Measurements from ENCODE around the gene RAET1G. TPM values are rescaled to one million over a fixed set of nuclear protein-coding genes. Genes with fewer than 3 reads are reported as not detected.
"Not testable (repeated sequence)": the region's sequence is repeated elsewhere in the genome, so short reads cannot be mapped to it uniquely, and the experiment has no call there.

Gene RAET1G
- polyA plus RNA-seq, 1 experiment = 3.0 TPM

DNA sequence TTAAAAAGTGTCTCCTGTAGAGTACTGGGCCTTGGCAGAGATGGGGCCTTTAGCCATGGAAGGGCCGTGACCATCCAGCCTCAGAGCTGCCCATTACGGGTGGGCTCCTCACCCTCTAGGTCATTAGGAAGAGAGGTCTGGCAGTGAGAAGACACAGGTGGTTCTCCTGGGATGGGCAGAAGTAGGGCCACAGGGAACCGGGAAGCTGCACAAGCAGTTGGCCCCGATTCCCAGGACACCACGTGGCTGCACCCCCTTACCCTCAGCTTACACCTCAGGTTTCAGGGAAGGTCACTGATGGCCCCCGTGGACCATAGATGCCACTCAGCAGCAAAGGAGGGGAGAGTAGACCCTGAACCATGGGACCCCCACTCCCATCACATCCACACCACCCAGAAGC is 1.6 kb downstream of the RAET1G start:
- Histone ChIP-seq H3K9me3 (ENCODE audit: control insufficient read depth, insufficient read depth, low read length) (no peaks in the 10 kb centered on the region; the same call in 1 of the 2 replicates), H3K27me3 (ENCODE audit: control insufficient read depth, insufficient read depth, low read length) (peaks cover 9% of the 10 kb centered on the region), H3K4me3 (ENCODE audit: low read depth, low read length) (no peak overlapping the region), H3K27ac (ENCODE audit: low read depth, low read length) (no peak overlapping the region)
- TF ChIP-seq, protein P1, sequence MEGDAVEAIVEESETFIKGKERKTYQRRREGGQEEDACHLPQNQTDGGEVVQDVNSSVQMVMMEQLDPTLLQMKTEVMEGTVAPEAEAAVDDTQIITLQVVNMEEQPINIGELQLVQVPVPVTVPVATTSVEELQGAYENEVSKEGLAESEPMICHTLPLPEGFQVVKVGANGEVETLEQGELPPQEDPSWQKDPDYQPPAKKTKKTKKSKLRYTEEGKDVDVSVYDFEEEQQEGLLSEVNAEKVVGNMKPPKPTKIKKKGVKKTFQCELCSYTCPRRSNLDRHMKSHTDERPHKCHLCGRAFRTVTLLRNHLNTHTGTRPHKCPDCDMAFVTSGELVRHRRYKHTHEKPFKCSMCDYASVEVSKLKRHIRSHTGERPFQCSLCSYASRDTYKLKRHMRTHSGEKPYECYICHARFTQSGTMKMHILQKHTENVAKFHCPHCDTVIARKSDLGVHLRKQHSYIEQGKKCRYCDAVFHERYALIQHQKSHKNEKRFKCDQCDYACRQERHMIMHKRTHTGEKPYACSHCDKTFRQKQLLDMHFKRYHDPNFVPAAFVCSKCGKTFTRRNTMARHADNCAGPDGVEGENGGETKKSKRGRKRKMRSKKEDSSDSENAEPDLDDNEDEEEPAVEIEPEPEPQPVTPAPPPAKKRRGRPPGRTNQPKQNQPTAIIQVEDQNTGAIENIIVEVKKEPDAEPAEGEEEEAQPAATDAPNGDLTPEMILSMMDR (IDR thresholded peaks at IDR 0.05; ENCODE audit: low read depth, low read length) = no peak
- POLR2A ChIA-PET = no interaction called here
- CTCF ChIA-PET = interaction anchor here (1.0 kb wide), 1 partner anchor 196 kb away, joined by 3 read pairs; no protein-coding TSS in a partner anchor
- no peak for DNase-seq (ENCODE audit: low read depth, low spot score)

DNA sequence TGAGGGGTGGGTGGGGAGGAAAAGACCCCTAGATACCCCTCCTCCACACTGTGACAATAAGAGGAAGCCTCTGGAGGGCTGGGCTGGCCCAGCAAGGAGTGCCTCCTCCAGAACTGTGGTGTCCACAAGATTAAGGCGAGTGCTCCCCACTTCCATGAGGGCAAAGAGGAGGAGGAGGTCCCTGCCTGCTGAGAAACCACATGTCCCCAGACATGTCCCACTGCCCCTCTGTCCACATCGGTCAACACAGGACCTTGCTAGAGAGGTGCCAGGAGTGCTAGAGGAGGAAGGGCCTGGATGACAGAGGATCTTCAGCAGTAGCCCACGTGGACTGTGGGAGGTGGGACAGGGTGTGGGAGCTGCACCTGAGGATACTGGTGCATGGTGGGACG is 3.1 kb downstream of the RAET1G start:
- Histone ChIP-seq H3K27ac (ENCODE audit: low read depth, low read length) (no peak overlapping the region), H3K9me3 (ENCODE audit: control insufficient read depth, insufficient read depth, low read length) (no peaks in the 10 kb centered on the region; the same call in 1 of the 2 replicates), H3K27me3 (ENCODE audit: control insufficient read depth, insufficient read depth, low read length) (peaks cover 9% of the 10 kb centered on the region), H3K4me3 (ENCODE audit: low read depth, low read length) (no peak overlapping the region)
- DNase-seq (ENCODE audit: low read depth, low spot score) = no peak
- ChIA-PET POLR2A (no interaction called here), CTCF (no interaction called here)
- TF ChIP-seq, protein P1 (IDR thresholded peaks at IDR 0.05; ENCODE audit: low read depth, low read length) = no peak

DNA sequence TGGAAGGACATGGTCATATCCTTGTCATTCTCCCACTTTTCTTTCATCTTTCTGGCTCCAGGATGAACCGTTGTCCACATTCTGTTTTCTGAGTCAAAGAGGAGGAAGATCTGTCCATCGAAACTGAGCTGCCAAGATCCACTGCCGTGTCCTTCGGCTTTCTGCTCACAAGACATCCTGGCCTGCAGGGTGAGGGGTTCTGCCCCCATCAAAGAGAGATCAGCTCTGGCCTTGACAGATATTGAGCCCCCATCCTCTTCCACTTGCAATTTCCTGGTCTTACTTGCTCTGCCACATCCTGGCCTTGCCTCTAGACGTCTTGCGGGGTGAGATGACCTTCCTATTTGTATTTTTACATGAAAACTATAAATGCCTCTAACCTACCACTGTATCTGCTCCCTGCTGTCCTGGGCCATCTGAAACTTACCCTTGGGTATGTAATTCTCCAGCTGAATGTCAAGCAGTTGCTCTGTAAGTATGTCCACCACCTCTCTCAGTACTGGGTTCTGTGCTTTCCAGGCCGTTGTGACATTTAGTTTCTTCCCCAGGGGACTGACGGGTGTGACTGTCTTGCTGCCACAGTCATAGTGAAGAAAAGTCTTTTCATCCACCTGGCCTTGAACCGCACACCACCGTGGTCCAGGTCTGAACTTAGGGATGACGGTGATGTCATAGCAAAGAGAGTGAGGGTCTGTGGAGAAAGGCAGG is 3.6 kb downstream of the RAET1G start:
- CTCF ChIA-PET; DNase-seq (ENCODE audit: low read depth, low spot score); H3K27me3 ChIP-seq (ENCODE audit: control insufficient read depth, insufficient read depth, low read length); POLR2A ChIA-PET; H3K4me3 ChIP-seq (ENCODE audit: low read depth, low read length); H3K9me3 ChIP-seq (ENCODE audit: control insufficient read depth, insufficient read depth, low read length); H3K27ac ChIP-seq (ENCODE audit: low read depth, low read length): not testable (repeated sequence)

DNA sequence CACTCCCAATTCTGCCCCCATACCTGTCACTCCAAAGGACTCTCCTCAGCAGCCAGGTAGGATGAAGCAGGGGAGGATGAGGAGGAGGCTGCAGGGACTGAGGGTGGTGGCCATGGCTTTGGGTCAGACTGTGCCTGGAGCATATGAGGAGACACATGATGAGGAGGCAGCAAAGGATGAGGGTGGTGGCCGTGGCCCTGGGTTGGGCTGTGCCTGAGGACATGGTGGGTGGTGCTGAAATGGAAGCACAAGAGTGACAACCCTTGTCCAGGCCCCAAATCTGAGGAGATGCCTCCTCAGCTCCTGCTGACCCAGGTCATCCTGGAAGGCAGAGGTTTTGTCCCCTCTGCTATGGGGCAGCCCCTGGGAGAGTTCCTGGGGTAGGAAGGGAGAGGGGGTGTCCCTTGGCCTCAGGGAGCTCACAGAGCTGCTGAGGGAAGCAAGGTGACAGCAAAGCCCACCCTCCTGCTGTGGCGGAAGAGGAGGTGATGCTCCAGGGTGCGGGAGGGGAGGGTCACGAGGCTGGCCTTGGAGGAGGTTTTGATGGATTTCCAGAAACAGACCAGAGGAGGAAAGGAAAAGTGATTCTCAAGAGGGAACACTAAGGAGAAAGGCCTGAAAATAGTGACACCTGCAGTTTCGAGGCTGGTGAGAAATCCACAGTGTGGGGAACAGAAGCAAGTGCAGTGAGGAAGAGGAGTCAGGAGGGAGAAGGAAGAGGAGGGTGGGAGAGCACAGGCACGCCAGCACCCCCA is 4.6 kb downstream of the RAET1G start:
- POLR2A ChIA-PET = no interaction called here
- CTCF ChIA-PET = no interaction called here
- TF ChIP-seq, protein P1 (IDR thresholded peaks at IDR 0.05; ENCODE audit: low read depth, low read length) = no peak
- no peak overlapping the region for H3K4me3 ChIP-seq (ENCODE audit: low read depth, low read length)
- no peak overlapping the region for H3K27ac ChIP-seq (ENCODE audit: low read depth, low read length)
- H3K9me3 ChIP-seq (ENCODE audit: control insufficient read depth, insufficient read depth, low read length) = no peaks in the 10 kb centered on the region; the same call in 1 of the 2 replicates
- DNase-seq (ENCODE audit: low read depth, low spot score) = no peak
- peaks cover 9% of the 10 kb centered on the region for H3K27me3 ChIP-seq (ENCODE audit: control insufficient read depth, insufficient read depth, low read length)

DNA sequence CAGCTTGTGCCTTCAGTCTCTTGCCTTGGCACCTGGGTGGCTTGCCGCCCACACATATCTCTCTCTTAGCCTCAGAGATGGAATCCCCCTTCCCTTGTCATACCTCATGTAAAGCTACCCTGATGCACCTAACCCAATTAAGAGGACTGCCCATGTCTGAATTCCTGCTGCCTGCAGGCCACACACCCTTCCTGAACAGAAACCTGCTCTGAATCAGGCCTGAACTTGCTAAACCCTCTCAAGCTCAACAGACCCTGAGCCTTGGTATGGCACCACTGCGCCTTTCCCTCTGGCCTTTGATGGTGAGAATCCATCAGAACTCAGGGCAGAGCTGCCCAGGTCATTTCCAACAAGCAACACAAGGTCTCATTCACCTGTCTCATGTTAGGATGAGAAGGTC is 5.2 kb downstream of the RAET1G start:
- Histone ChIP-seq H3K27ac (ENCODE audit: low read depth, low read length) (no peak overlapping the region), H3K4me3 (ENCODE audit: low read depth, low read length) (no peak overlapping the region), H3K27me3 (ENCODE audit: control insufficient read depth, insufficient read depth, low read length) (peaks cover 9% of the 10 kb centered on the region), H3K9me3 (ENCODE audit: control insufficient read depth, insufficient read depth, low read length) (no peaks in the 10 kb centered on the region; the same call in 1 of the 2 replicates)
- TF ChIP-seq, protein P1 (IDR thresholded peaks at IDR 0.05; ENCODE audit: low read depth, low read length) = no peak
- no peak for DNase-seq (ENCODE audit: low read depth, low spot score)
- POLR2A ChIA-PET = no interaction called here
- CTCF ChIA-PET = interaction anchor here (1.0 kb wide), 1 partner anchor 84 kb away, joined by 3 read pairs; no protein-coding TSS in a partner anchor
